GM18520 (cell line): Measurements from ENCODE around the gene PDE4D.
"Not testable (repeated sequence)": the region's sequence is repeated elsewhere in the genome, so short reads cannot be mapped to it uniquely, and the experiment has no call there.

Experiments used
- ATAC-seq: cut with Tn5 transposase; IDR thresholded peaks from one replicate; pipeline ENCODE4 v1.9.1; 2021; ENCODE audit not compliant: unreplicated experiment

Gene PDE4D

DNA sequence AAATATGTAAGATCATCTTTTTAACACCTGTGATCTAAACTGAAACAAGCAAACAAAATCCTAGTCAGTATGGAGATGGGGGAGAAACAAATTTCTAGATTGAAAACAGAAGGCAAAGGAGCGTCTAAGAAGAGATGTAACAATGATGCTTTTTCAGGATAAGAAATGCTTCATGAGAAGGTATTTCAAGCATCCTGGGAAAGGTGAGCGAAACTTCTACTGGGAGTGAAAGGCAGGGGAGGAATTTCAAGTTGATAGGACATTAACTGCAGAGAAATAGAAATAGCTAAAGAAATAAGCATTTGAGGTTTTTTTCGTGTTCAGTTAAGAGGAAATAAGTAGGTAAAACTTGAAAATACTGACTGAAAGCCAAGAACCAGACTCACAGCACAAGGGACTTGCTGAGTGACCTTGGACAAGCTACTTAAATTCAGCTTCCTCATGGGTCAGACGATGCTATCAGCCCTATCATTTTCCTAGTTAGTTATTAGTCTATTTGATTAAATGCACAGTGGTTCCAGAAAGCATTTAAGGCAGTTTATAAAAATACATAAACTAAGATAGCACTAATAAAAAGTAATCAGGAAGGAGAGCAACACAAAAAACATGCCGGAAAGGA, 406.3 kb downstream of the PDE4D start:
- ATAC-seq, result no peak

- ATAC-seq, result no peak
Observed at GRCh38 chr5:59486508-59486907, 407.0 kb downstream of the PDE4D start.

DNA sequence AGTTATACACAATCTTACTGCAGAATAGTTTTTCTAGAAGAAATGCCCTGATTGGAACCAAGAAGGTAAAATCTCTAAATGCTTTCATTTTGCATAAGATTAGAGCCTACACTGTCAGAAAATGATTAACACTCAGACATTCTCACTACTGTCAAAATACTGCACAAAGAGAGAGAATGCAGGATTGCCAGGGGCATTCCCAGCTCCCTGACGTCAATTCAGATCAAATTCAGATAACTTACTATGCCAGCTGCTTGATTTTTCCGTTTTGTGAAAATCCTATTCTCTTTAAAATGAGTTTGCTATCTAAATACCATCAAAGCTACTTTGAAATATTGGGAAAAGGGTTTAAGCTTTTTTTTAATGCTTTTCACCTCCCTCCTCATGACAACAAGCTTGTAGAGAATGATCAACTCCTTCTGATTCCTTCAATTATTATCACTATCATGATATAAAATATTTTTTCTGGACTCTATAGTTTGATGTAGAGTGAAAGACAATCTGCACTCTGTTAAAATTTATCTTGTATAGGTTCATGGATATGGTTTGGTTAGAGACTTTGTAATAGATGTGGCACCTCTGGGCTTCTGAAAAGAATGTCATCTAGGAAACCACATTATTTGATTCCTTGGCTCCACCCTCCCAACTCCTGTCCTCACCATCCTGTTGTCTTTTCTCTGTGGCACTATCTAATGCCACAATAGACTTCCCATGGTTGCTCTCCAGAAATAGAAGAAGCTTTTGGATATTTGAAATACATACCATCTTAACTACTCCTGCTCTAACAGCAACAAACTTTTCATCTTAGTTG, 407.7 kb downstream of the PDE4D start:
- no peak for ATAC-seq

DNA sequence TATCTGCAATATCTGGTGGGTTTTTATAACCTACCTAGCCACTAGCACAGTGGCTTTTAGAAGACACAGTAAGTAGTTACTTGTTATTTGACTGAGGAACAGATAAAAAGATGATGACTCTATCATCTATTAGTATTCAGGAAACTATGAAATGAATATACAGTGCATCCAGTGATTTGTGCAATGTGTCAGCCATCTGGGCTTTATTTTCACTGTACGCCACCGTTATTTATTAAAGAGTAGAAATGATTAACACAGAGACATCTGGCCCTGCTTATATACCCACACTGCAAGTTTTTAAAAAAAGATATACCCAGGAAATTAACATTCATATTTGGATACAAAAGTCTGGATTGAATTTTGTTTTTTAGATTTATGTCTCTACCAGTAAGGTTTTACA, 408.4 kb downstream of the PDE4D start:
- ATAC-seq, result no peak

DNA sequence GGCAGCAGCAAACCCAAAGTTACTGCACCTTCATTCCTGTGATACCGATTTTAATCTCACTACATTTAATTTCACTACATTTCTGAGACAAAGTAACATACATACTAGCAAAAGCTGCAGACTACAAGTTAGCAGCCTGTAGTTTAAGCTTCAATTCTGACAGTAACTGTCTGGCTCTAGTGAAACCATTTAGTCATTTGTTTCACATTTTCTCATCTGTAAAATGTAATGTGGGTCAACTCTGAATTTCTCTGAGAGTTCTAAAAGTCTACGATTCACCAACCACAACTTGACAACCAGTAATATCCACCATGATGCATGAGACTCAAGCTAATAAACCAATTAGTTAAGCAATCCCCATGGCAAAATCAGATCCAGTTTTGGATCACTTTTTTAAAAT, 408.9 kb downstream of the PDE4D start:
- no peak for ATAC-seq

GRCh38 chr5:59483971-59484472, 409.5 kb downstream of the PDE4D start:
- no peak for ATAC-seq

- no peak for ATAC-seq
Observed at GRCh38 chr5:59479086-59479485, 414.4 kb downstream of the PDE4D start.

GRCh38 chr5:59474324-59474723, 419.2 kb downstream of the PDE4D start:
- no peak for ATAC-seq

- no peak for ATAC-seq
Observed at GRCh38 chr5:59473611-59474010, 419.9 kb downstream of the PDE4D start.

DNA sequence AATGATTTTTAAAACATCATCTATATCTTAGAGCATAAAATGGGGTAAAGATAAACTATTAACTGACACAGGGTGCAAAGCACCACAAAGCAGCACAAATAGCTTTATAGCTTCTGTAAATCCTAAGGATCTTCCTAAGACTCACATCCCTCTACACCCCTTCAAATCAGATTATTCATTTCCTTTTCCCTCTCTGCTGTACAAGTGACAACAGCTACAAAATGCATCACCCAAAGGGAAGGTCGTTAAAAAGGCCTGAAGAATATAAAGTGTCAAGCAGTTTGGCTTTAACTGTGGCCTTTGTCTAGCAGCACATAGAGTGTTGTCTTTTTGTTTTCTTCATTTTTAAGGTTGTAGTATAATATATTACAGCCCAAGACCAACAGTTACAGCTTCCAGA, 422.1 kb downstream of the PDE4D start:
- ATAC-seq, result no peak

DNA sequence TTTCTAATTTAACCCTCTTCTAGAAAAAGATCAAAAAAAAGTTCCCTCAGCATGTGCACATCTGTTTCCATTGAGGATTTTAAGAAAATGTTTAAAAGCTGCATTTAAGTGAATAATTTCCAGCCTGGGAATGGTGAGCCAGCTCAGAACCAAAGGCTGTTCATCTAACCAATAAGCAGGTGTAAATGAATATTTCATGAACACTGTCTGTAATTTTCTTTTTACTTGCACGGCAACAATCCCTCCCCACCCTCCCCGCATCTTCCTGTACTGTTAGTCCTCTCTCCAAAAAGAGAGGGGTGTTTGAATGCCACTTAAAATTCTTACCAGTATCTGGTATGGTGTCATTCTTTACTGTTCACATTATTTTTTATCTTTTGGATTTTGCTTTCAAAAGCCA, 425.6 kb downstream of the PDE4D start:
- no peak for ATAC-seq

GRCh38 chr5:59466271-59466670, 427.3 kb downstream of the PDE4D start:
- no peak for ATAC-seq

DNA sequence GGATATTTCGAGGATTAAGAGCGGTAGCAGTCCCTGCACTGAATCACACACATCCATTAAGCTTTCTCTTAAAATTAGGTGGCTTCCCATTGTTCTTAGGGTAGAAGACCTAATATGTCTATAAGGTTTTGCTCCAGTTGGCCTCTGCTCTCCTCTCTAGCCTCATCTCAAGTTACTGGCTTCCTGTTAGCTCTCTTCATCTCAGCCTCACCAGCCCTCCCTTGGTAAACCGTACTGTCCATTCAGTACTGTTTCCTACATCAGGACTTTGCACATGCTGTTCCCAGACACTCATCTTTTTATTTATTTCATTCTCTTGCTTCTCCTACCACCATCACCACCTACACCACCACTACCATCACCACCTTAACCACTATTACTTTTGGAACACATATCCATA, 428.6 kb downstream of the PDE4D start:
- ATAC-seq, result no peak

DNA sequence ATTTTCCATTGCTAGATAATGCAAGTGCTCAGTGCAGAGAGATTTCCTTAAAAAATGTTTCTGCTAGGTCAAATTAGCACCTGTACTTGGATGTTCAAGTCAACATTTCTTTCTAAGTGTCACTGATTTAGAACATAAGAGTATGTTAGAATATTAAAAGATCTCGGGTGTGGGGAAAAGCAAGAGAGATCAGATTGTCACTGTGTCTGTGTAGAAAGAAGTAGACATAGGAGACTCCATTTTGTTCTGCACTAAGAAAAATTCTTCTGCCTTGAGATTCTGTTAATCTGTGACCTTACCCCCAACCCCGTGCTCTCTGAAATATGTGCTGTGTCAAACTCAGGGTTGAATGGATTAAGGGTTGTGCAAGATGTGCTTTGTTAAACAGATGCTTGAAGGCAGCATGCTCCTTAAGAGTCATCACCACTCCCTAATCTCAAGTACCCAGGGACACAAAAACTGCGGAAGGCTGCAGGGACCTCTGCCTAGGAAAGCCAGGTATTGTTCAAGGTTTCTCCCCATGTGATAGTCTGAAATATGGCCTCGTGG, 429.8 kb downstream of the PDE4D start:
- ATAC-seq, result not testable (repeated sequence)

DNA sequence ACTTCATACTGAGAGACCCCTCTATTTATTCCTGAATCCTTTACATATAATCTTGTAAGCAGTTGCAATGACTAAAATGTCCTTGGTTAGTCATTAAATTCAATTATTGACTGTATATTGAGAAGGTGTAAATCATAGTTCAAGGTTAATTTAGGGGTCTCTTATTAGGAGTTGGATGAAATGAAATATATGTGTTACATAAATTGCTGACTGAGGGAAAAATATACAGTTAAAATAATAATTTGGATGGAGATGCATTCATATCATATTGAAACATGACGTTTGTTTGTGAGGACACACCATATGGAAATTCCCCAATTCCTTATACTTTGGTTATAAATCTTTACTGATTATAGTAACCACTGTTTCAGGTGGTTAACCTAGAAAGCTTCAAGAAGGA, 430.6 kb downstream of the PDE4D start:
- no peak for ATAC-seq

- no peak for ATAC-seq
Observed at GRCh38 chr5:59460368-59461153, 433.0 kb downstream of the PDE4D start.

- ATAC-seq, result no peak
Observed at GRCh38 chr5:59458966-59459729, 434.4 kb downstream of the PDE4D start.

DNA sequence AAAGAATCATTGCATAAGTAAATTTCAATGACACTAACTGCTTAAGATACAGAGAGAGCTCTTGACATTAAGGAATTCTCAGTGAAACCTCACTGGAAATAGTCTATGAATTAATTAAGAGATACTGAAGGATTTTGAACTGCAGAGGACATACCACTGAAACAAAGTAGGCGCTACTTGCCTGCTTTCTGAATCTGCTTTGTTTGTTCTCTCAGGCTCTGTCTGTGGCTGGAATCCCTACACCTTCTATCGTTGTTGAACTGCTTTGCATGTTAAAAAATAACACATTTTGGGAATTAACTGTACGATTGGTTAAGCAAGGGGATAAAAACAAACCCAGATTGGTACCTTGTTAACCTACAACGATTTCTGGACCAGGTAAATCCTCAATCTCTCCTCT, 435.2 kb downstream of the PDE4D start:
- ATAC-seq, result no peak

GRCh38 chr5:59449905-59450644, 443.5 kb downstream of the PDE4D start:
- ATAC-seq, result no peak

DNA sequence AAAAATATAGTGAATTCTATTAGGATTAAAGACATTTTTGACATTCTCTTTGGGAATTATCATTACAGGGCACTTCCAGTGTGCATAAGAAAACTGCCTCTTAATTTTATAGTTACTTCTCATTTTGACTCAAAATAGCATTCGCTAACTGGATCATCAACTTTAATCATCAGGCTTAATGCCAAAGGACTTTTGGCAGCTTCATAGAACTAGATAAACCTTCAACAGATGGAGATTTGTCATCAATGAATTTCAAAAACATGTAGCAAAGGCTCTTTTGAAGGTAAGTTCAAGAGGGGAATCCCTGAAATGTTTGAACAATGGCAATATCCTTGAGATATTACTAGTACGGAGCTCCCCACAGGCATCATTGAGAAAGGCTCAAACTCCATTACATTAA, 447.2 kb downstream of the PDE4D start:
- ATAC-seq, result no peak
